ENCODE results near the gene AAK1.

DNA sequence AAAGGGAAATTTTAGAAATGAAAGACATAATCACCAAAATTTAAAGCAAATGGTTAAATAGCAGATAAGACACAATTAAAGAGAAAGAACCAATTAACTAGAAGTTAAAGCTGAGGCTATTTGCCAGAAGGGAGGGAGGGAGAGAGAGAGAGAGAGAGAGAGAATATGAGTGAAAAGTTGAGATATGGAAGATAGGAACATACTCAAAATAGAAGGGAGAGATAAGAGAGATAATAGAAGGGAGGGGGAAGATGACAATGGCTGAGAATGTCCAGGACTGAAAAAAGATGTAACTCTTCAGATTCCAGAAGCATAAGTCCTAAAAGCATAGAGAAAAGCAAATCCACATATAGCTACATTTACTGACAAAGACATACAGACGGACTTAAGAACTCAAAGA lies 17.1 kb upstream of the AAK1 start:
- TF ChIP-seq, protein P1, sequence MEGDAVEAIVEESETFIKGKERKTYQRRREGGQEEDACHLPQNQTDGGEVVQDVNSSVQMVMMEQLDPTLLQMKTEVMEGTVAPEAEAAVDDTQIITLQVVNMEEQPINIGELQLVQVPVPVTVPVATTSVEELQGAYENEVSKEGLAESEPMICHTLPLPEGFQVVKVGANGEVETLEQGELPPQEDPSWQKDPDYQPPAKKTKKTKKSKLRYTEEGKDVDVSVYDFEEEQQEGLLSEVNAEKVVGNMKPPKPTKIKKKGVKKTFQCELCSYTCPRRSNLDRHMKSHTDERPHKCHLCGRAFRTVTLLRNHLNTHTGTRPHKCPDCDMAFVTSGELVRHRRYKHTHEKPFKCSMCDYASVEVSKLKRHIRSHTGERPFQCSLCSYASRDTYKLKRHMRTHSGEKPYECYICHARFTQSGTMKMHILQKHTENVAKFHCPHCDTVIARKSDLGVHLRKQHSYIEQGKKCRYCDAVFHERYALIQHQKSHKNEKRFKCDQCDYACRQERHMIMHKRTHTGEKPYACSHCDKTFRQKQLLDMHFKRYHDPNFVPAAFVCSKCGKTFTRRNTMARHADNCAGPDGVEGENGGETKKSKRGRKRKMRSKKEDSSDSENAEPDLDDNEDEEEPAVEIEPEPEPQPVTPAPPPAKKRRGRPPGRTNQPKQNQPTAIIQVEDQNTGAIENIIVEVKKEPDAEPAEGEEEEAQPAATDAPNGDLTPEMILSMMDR (IDR thresholded peaks at IDR 0.05), result no peak
- no peak for TF ChIP-seq POLR2A (IDR thresholded peaks at IDR 0.05)
